NCI-H2171 treated with DMSO at 0.1 percent for 48 hours (cell line): Measurements from ENCODE around the gene PDGFA.

Experiments used
- DNase-seq: peaks from one replicate; lab custom pipeline; 2025; lab: John Stamatoyannopoulos, UW

The PDGFA gene

DNA sequence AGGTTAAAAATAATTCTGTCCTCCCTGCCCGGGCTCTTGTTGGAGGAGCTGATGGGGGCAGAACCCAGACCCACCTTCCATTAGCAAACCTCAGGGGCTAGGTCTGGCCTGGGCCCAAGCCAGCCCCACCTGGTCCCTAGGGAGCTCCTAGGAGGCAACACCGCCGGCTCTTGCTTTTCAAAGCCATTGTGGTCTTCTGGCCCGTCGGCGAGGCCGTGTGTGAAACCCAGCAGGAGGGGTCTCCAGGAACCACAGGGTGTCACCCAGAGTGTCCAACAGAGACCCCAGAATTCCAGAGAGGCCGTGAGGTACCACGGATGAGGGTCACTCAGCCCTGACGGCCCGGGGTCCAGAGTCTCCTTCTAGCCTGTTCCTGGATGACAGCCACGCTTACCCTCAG lies 16.6 kb upstream of the PDGFA start:
- DNase-seq: no peak

DNA sequence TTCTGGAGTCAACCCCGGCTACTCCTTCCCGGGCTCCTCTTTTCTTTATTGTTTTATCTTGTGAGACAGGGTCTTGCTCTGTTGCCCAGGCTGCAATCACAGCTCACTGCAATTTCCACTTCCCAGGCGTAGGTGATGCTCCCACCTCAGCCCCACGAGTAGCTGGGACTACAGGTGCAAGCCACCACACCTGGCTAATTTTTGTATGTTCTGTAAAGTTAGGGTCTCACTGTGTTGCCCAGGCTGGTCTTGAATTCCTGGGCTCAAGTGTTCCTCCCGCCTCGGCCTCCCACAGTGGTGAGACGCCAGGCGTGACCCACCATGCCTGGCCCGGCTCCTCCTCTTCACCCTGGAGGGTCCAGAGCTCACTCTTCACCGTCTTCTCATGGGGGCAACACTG lies 15.3 kb upstream of the PDGFA start:
- no peak for DNase-seq

DNA sequence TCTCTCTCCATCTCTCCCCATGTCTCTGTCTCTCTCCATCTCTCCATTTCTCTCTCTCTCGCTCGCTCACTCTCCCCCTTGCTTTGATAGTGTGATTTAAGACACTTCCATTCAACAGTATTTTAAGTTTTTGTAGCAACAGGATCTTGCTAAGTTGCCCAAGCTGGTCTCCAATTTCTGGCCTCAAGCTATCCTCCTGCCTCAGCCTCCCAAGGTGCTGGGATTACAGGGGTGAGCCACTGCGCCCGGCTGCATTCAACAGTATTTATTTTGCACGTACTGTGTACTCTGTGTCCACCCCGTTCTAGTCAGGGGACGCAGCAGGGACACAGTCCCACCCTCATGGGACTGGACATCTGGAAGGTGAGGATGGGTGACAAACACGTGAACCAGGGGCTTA lies 14.4 kb upstream of the PDGFA start:
- DNase-seq: no peak

DNA sequence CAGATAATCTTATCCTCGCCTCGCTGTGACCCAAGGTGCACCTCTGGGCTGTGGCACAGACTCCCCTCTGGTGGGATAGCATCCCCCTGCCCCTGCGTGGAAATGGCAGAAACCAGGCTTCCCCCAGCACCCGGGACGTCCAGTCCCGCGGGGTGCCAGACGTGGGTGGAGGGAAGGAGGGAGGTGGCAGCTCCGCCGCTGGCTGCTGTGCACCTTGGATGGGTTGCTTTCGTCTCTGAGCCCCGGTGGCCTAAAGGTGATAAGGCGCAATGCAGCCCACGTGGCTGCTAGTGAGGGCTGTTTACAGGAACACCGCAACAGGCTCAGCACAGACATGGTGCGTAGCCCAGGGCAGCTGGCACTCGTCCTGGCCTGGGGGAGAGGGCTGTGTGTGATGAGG lies 13.6 kb upstream of the PDGFA start:
- no peak for DNase-seq

DNA sequence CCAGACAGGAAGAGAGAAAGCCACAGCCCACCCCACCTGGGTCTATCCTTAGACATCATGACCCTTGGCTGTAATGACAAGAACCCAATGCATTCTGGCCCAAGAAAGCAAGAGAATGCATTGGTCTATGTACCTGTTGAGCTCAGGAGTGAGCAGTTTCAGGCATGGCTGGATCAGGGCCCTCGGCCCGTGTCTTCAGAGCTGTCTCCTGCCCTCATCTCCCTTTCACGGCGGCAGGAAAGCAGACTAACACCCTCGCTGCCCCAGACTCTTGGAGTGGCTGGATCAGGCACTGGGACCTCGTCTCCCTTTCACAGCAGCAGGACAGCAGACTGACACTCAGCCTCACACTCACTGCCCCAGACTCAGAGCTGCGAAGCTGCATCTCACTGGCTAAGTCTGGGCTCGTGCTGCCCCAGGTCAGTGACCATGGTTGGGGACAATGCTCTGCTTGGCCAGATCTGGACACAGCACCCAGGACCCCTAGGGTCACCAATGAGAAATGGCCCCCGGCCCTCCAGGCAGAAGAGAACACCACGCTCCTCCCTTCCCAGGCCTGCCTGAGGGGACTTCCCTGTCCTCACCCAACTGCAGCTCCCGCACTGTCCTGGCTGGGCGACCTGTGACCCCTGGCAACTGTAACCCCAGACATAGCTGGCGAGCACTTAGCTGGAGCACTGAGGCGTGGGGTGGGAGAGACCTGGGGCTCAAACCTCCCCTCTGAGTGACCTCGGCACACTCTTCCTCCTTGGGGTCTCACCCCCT lies 12.9 kb upstream of the PDGFA start:
- no peak for DNase-seq

DNA sequence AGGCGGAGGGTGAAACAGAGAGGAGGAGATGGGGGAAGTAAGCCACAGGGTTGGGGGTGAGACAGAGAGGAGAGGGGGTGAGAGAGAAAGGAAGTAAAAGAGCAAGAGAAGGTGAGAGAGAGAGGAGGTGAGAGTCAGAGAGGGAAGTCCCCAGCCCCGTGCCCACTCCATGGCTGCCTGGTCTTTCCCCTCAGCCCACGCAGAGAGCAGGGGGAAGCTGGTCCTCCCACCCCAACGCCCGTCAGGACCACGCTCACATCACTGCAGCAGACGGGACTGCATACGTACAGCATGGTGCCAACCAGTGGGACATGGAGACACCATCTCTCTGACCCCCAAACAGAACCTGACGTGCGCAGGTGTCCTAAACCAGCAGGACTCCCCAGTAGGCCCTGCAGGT lies 12.1 kb upstream of the PDGFA start:
- no peak for DNase-seq

DNA sequence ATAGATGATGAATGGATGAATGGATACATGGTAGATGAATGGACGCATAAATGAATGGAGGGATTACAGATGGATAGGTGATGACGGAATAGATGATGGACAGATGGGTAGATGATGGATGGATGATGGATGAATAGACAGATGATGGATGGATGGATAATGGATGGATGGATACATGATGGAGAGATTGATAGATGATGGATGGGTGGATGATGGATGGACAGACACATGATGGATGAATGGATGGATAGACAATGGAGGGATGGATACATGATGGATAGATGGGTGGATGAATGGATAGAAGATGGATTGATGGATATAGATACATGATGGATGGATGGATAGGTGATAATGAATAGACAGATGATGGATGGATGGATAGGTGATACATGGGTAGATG lies 8.8 kb upstream of the PDGFA start:
- no peak for DNase-seq

DNA sequence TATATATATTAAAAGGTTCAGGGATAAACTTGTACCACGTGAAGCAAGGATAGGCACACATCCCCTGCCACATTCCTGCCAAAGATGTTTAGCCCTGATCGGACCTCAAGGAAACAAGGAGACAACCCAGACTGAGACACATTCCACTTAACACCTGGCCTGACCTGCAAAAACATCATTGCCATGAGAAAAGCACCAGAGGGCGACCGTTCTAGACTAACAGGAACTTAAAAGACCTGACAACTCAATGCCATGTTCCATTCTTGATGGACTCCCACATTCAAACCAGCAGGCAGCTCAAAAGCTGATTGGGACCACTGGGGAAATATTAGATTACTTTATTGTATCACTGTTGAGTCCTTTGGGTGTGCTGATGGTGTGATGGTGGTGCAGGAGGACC lies 8.1 kb upstream of the PDGFA start:
- DNase-seq: no peak

DNA sequence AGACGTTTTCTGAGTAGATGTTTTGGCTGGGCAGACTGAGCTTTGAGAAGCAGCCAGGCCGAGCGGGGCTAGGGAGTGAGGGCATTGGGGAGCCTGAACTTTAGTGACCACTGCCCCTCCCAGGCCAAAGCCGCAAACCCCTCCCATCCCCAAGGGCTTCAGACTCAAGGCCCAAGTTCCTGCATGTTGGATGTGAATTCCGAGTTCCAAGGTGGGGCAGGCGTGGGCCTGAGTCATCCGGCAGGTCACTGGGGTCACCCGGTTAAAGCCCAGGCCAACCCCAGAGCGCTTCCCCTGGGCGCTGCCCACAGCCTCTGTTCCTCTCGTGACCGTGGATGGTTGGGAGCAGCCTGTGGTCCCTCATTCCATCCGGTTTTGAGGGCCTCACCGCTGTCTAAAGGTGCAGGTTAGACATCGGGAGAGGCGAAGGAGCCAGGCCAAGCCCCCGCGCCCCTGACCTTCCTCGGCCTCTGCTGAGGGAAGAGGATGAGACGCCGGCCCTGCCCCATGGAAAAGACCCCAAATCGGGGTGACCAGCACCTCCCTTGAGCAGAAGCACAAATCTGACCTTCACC lies 6.9 kb upstream of the PDGFA start:
- DNase-seq: no peak

DNA sequence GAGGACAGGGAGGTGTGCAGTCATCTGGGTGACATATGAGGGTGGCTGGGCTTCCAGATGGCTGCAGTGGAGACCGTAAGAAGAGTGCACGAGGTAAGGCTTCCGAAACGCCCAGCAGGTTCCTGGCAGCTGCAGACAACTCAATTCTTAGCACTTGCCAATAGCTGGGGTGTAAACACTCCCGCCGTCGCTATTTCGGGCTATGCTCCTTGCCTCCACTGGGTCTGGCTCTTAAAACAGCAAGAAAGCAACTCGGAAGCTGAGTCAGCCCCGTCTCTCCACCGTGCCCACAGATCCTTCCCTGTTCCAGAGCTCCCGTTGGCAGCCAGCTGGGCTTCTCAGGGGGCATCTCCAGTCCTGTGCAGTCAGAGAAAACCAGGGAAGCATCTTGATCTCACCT lies 6.1 kb upstream of the PDGFA start:
- DNase-seq: peak; percentile 61

DNA sequence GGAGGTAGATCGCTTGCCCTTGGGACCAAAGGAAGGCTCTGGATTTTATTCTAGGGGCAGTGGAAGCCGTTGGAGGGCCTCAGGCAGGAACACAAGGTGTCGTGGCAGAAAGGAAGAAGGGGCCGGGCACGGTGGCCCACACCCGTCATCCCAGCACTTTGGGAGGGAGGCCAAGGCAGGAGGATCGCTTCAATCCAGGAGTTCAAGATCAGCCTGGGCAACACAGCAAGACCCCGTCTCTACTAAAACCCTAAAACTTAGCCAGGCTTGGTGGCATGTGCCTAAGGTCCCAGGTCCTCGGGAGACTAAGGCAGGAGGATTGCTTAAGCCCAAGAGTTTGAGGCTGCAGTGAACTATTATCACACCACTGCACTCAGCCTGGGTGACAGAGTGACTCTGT lies 5.2 kb upstream of the PDGFA start:
- DNase-seq: no peak

DNA sequence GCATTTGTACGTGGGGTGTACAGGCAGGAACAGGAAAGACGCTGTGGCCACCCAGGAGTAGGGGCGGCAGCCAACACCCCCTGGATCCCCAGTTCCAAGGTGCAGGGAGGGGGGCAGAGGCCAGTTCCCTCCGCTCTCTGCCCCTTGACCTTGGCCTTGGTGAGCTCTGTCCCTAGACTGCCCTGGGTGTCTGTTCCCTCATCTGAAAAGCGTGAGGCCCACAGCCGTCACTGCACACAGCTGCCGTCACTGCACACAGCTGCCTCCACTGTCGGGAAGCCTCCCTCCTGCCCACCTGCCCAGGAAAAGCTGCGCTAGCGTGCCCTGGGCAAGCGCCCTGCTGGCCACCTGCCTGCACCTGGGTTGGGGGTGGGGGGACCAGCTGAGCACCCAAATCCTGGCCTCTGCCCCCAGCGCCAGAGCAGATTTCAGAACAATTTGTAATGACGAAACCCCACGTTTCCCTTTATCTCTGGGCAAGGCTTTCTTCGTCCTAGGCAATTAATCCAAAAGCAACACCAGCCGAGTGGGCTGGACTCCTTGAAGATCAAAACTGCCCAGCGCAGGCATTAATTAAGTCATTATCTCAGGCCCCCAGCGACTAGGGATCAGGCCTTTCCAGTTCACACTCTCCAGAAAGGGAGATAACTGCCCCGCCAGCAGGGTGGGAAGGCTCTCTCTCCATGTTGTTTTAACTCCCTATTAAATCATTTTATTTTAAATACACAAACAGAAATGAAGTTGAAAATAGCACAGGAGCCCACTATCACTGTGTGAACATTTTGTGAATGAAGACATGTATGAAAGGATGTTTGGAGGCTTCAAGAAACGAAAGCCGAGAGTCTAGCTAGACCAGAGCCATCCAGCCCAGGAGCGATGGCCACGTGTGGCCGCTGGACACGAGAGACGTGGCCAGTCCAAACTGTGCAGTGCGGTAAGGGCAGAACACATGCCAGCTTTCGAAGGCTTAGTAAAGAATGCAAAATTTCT lies 4.0 kb upstream of the PDGFA start:
- DNase-seq: no peak

DNA sequence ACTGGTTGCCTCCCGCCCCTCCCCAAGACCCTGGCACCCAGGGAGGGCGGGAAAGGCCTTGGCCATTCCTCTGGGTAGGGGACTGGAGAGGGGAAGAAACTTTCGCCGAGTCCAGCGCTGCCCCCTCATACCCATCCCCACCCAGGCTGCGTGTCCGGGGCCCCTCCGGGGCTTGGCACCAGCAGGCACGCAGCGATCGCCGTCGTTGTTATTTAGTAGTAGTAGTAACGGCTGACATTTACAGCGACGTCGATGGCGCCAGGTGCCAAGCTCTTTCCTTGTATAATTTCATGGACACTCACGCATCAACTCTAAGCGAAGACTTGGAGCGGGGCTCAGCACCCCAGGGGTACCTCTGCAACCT lies 3.3 kb upstream of the PDGFA start:
- DNase-seq: no peak

DNA sequence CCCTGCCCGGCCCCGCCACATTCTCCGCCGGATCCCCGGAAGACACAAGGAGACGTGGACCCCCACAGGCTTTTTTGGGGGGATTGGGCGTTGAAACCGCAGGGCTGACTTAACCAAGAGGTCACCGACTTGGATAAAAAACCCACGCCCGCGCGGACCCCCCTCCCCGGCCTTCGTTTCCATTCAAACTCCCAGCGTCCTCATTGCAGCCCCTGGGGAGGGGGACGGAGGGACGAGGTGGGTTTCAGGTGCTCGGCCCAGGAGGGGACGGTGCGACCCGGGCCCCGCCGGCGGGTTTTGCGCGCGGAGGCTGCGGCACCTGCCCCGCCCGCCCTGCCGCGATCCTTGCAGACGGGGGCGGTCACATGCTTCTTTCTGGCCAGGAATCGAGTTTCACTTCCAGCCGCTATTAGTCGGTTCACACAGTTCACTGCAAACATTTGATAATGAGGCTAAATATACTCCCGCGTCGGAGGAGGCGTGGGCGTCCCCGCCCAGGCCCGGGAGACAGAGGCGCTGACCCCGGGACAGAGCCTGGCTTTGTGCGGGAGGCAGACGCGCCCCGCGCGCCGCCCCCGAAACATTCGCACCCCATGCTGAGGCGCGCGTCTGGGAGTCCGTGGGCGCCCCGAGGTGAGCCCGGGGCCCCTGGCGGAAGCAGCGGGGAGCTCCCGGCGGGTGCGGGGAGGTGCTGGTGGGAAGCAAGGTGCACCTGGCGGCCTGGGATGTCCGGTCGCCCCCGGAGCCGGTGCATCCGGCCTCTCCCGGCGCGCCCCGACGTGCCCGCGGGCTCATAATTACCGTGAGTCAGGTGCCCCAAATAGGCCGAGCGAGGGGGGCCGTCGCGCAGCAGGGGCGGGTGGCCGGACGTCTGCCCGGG lies 2.7 kb upstream of the PDGFA start:
- DNase-seq: peak; percentile 60

DNA sequence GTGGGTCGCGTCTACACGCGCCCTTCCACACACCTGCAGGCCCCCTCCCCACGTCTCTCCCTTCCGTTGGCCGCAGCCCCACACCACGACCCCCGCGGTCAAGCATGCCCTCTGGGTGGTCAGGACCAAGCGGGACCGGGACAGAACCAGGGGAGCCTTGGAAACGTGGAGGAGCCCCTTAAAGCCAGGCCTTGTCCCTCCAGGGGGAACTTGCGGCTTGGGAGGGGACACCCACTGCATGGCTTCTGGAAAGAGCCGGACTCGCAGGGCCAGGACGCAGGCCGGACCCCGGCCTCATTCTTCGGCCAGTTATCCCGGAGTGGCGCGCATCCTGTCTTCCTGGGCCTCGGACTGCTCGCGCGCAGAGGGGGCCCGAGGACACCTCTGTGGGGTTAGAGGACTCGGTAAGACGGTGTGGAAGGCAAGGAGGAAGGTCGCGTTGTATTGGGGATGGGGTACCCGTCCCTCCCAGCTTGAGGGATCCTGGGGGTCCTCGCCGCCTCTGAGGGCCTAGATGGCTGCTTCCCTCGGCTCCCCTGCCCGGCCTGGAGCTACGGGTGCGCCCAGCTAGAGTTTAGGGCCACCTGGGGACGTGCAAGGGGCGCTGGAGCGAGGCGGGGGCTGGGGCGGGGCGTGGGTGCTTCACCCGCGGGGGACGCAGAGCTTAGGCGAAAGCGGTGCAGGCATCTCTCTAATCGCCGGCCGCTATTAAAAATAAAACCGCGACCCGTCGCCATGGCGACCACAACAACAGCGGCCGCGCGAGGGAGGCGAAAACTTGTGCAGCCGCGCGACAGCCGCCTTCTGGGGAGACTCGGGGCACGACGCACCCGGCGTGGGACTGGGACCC lies 1.8 kb upstream of the PDGFA start:
- DNase-seq: no peak

DNA sequence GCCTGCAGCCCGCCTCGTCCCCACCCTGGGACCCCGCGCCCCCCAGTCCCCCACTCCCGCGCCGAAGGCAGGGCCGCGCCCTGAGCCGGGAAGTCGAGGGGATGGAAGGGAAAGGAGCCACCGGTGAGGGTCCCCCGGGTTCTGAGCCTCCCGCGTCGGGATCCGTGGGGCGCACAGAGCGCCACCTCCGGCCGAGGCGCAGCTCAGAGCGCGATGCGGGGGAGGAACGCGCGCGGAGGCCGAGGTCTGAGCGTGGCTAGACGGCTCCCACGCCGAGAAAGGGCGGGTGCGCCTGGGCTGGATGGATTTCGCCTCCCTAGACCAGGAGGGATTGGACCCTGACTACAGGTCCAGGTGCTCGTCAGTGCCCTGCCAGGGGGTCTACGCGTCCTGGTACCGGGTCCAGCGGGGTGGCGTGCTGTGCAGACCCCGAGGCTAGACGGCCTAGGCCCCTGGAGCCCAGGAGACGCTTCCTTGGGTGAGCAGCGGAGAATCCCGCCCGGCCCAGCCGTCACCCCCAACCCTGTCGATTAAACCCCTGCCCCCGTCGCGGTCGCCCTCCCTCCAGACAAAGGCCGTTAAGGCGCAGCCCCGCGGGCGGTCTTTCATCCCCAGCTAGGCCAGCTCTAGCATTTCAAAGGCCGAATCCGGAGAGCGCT lies 986 bp upstream of the PDGFA start:
- no peak for DNase-seq

DNA sequence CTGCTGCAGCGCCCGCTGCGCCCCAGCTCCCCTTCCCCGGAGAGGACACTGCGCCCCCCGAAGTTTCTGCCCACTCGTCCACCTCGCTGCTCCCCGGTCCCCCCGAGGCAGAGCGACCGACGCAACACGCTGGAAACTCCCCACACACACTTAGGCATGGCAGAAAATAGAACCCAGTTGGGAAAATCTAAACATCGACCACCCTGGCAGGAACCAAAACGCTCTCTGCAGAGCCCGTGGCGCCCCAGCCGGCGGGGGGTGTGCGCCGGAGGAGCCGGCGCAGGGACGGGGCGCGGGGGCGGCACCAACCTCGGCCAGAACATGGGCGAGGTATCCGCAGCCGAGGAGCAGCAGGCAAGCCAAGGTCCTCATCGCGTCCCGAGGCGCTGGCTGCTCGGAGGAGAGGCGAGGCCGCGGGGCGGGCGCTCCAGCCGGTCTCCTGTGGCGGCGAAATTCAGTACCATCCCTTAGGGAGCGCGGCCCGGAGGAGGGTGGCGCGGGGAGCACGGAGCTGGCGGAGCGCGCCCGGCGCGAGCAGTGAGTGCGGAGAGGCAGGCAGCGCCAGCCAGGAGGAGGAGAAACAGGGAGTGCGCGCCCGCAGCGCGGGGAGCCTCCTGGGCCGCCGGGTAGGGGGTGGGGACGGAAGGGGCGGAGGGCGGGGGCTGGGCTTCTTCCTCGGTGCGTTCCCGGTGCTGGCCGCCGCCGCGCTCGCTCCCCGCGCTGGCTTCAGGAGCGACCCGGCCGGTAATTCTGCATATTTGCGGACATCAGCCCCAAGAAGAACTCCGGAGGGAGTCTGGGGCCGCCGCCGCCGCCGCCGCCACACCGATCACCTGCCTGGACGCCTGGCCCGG lies 789 bp downstream of the PDGFA start:
- DNase-seq: peak; percentile 74

DNA sequence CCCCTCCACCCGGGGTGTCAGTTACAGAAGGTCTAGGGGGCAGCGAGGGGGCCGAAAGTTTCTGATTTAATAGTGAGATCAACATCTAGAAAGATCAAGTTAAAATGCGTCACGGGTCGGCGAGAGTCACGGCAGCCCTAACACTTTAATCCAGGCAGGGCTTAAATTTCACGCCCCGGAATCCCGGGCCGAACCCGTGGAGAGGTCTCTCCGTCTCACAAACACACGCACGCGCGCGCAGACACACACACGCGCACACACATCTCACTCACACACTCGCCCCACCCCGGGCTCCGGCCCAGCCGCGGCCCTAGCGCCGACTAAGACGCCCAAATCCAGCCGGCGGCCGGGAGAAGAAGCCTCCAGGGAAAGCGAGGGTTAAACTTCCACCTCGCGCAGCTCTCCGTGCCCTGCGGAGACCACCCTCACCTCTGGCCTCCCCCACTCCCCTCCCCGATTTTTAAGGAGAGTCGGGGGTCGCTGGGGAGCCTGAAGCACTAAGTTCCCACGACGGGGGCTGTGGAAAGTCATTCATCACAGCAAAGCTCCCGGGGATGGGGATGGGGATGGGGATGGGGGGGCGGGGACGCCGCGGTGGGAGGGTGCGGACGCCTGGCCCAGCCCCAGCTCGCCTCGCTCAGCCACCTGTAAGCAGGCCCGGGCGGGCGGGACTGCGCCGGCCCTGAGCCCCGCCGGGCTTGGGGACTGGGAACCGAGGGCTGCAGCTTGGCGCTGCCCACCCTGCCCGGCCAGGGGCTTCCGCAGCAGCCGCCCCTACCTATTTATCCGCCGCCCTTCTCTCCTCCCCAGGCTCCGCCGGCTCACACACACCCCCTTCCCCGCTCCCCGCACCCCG lies 1.6 kb downstream of the PDGFA start:
- DNase-seq: peak; percentile 36
